SK-MEL-5 (cell line): ENCODE results near the gene WDFY2. TPM values are rescaled to one million over a fixed set of nuclear protein-coding genes. Genes with fewer than 3 reads are reported as not detected.
"Not testable (repeated sequence)": the region's sequence is repeated elsewhere in the genome, so short reads cannot be mapped to it uniquely, and the experiment has no call there.

Experiments
- DNase-seq: peaks from one replicate; pipeline ENCODE4 v3.0.0-alpha.2; 2016; ENCODE audit warnings: low read depth, low spot score
- in situ Hi-C: cut with HindIII; loops from 2 replicates; pipeline ENCODE4 v1.10.0; 2016; ENCODE audit warnings: low sequenced_read_pairs, high pct_unique_total_duplicates, low pct_unique_long_range_greater_than_20kb
- polyA plus RNA-seq, 2 experiments: library from polyadenylated mRNA; depleted of rRNA; stranded (reverse); fragments of >200 nt; gene quantifications; 2 replicates each; pipeline ENCODE4 v1.2.3, GENCODE V29; 2015
- total RNA-seq: library from RNA; depleted of rRNA; stranded (reverse); fragments of >200 nt; shearing (Covaris generic); gene quantifications from 2 replicates; pipeline ENCODE4 v1.2.3, GENCODE V29; 2014; rRNA removed

Gene WDFY2
- total RNA-seq = 1.9 and 2.0 TPM in 2 replicates
- 3.7 and 5.5 TPM in 2 replicates for polyA plus RNA-seq (2015; cell fraction: cytosol; rRNA removed)
- 32.9 and 45.3 TPM in 2 replicates for polyA plus RNA-seq (2015; cell fraction: nucleus; rRNA removed)

GRCh38 chr13:51583875-51584730, at the start of gene WDFY2:
Gene WDFY2 (plus strand): TSS chr13:51584462. CDS start chr13:51584688, 226 bp downstream.
- peak; percentile 100 for DNase-seq
- in situ Hi-C loops = no loop called here

- no peak for DNase-seq
- in situ Hi-C loops = no loop called here
Measured at GRCh38 chr13:51538591-51539179, 45.6 kb upstream of the WDFY2 start.

GRCh38 chr13:51539887-51540286, 44.4 kb upstream of the WDFY2 start:
- DNase-seq = no peak
- in situ Hi-C loops = no loop called here

GRCh38 chr13:51541037-51541436, 43.2 kb upstream of the WDFY2 start:
- in situ Hi-C loops = no loop called here
- no peak for DNase-seq

GRCh38 chr13:51541809-51542258, 42.4 kb upstream of the WDFY2 start:
- no peak for DNase-seq
- in situ Hi-C loops = no loop called here

- in situ Hi-C loops = no loop called here
- peak; percentile 14 for DNase-seq
Measured at GRCh38 chr13:51542346-51543242, 41.7 kb upstream of the WDFY2 start.

GRCh38 chr13:51545446-51545845, 38.8 kb upstream of the WDFY2 start:
- in situ Hi-C loops, DNase-seq: not testable (repeated sequence)

GRCh38 chr13:51547425-51548176, 36.7 kb upstream of the WDFY2 start:
- DNase-seq = no peak
- in situ Hi-C loops = no loop called here

GRCh38 chr13:51549050-51549449, 35.2 kb upstream of the WDFY2 start:
- DNase-seq = no peak
- in situ Hi-C loops = no loop called here

GRCh38 chr13:51549593-51549992, 34.7 kb upstream of the WDFY2 start:
- in situ Hi-C loops = no loop called here
- DNase-seq = no peak

GRCh38 chr13:51550151-51550550, 34.1 kb upstream of the WDFY2 start:
- in situ Hi-C loops = no loop called here
- no peak for DNase-seq

- in situ Hi-C loops = no loop called here
- DNase-seq = no peak
Measured at GRCh38 chr13:51551416-51551815, 32.8 kb upstream of the WDFY2 start.

- DNase-seq = no peak
Measured at GRCh38 chr13:51552027-51552426, 32.2 kb upstream of the WDFY2 start.

GRCh38 chr13:51553531-51553930, 30.7 kb upstream of the WDFY2 start:
- in situ Hi-C loops = no loop called here
- no peak for DNase-seq

More at GRCh38 chr13:51552027-51552426, 32.2 kb upstream of the WDFY2 start:
- in situ Hi-C loops = no loop called here

- DNase-seq = no peak
- in situ Hi-C loops = no loop called here
Measured at GRCh38 chr13:51556740-51557139, 27.5 kb upstream of the WDFY2 start.

- no peak for DNase-seq
- in situ Hi-C loops = no loop called here
Measured at GRCh38 chr13:51557438-51557837, 26.8 kb upstream of the WDFY2 start.
